OCI-LY1 (cell line): ENCODE data around the gene CHAD.

Experiments used
- H2AFZ ChIP-seq: fragments of 200-600 bp; sonication (generic), shearing (Covaris generic); 2 replicates; pipeline ENCODE4 v1.6.0; 2014; ENCODE audit warnings: antibody characterized with exemption, mild to moderate bottlenecking, low read length
- H3F3A ChIP-seq: fragments of 200-600 bp; sonication (generic), shearing (Covaris generic); 2 replicates; pipeline ENCODE4 v1.6.0; 2014; ENCODE audit warnings: mild to moderate bottlenecking, antibody characterized with exemption, low read length, moderate library complexity; ENCODE audit not compliant: insufficient read depth
- H3K27ac ChIP-seq: fragments of 200-600 bp; sonication (generic); 2 replicates; pipeline ENCODE4 v1.5.1; 2014; ENCODE audit warnings: low read length, mixed run types, mild to moderate bottlenecking, low read depth; ENCODE audit not compliant: poor library complexity, severe bottlenecking
- H3K27me3 ChIP-seq: fragments of 200-600 bp; sonication (generic); 2 replicates; pipeline ENCODE4 v1.6.0; 2014; ENCODE audit warnings: antibody characterized with exemption, mild to moderate bottlenecking, low read length, moderate library complexity; ENCODE audit not compliant: insufficient read depth
- H3K36me3 ChIP-seq: fragments of 200-600 bp; sonication (generic); 2 replicates; pipeline ENCODE4 v1.6.1; 2014; ENCODE audit warnings: mild to moderate bottlenecking, antibody characterized with exemption, low read length, moderate library complexity, mixed read lengths; ENCODE audit not compliant: insufficient read depth
- H3K4me1 ChIP-seq: fragments of 200-600 bp; sonication (generic); 2 replicates; pipeline ENCODE4 v1.5.1; 2014; ENCODE audit warnings: mild to moderate bottlenecking, low read length, moderate library complexity; ENCODE audit not compliant: insufficient read depth, severe bottlenecking
- H3K4me2 ChIP-seq: fragments of 200-600 bp; sonication (generic), shearing (Covaris generic); 2 replicates; pipeline ENCODE4 v1.6.1; 2014; ENCODE audit warnings: low read length
- H3K4me3 ChIP-seq: fragments of 200-600 bp; sonication (generic); 2 replicates; pipeline ENCODE4 v1.5.1; 2014; ENCODE audit warnings: low read length, low read depth, mild to moderate bottlenecking, mixed read lengths; ENCODE audit not compliant: poor library complexity, severe bottlenecking
- H3K79me2 ChIP-seq: fragments of 200-600 bp; shearing (Covaris generic); 2 replicates; pipeline ENCODE4 v1.6.1; 2016; ENCODE audit warnings: mixed run types, low read length, mixed read lengths; ENCODE audit not compliant: insufficient read depth
- H3K9ac ChIP-seq: fragments of 200-600 bp; sonication (generic), shearing (Covaris generic); 2 replicates; pipeline ENCODE4 v1.6.1; 2014; ENCODE audit warnings: mild to moderate bottlenecking, low read length, mixed read lengths
- H3K9me2 ChIP-seq: fragments of 200-600 bp; sonication (generic), shearing (Covaris generic); 2 replicates; pipeline ENCODE4 v1.6.1; 2014; ENCODE audit warnings: low read depth, mild to moderate bottlenecking, low read length, mixed read lengths
- H3K9me3 ChIP-seq: fragments of 200-600 bp; shearing (Covaris generic); 2 replicates; pipeline ENCODE4 v1.6.1; 2014; ENCODE audit warnings: low read length, mixed read lengths
- H4K20me1 ChIP-seq: fragments of 200-600 bp; sonication (generic), shearing (Covaris generic); 2 replicates; pipeline ENCODE4 v1.6.0; 2016; ENCODE audit warnings: mild to moderate bottlenecking, low read length; ENCODE audit not compliant: insufficient read depth
- EZH2 ChIP-seq: fragments of 200-600 bp; sonication (generic), shearing (Covaris generic); IDR thresholded peaks from 2 replicates; pipeline ENCODE4 v1.8.0; 2017; ENCODE audit warnings: borderline replicate concordance, mixed run types, mild to moderate bottlenecking, antibody characterized with exemption, low read length, moderate library complexity, mixed read lengths
- TF ChIP-seq, protein P1 (sequence below): fragments of 200-600 bp; sonication (generic), shearing (Covaris generic); IDR thresholded peaks from 2 replicates; pipeline ENCODE4 v1.5.1; 2017; ENCODE audit warnings: mild to moderate bottlenecking, antibody characterized with exemption, low read length, moderate library complexity, mixed read lengths

The CHAD gene

GRCh38 chr17:50514936-50515702, 46.4 kb upstream of the CHAD start:
- Histone ChIP-seq H3F3A (no peaks in the 10 kb centered on the region), H3K9me2 (no peaks in the 10 kb centered on the region), H3K27ac (no peak overlapping the region), H3K27me3 (peaks cover 4% of the 10 kb centered on the region), H2AFZ (no peak overlapping the region), H3K9me3 (no peaks in the 10 kb centered on the region), H3K4me3 (no peak overlapping the region), H3K36me3 (no peaks in the 10 kb centered on the region), H3K9ac (no peak overlapping the region), H4K20me1 (no peaks in the 10 kb centered on the region), H3K4me2 (no peak overlapping the region), H3K79me2 (no peaks in the 10 kb centered on the region), H3K4me1 (no peaks in the 10 kb centered on the region)
- TF ChIP-seq, protein P1, sequence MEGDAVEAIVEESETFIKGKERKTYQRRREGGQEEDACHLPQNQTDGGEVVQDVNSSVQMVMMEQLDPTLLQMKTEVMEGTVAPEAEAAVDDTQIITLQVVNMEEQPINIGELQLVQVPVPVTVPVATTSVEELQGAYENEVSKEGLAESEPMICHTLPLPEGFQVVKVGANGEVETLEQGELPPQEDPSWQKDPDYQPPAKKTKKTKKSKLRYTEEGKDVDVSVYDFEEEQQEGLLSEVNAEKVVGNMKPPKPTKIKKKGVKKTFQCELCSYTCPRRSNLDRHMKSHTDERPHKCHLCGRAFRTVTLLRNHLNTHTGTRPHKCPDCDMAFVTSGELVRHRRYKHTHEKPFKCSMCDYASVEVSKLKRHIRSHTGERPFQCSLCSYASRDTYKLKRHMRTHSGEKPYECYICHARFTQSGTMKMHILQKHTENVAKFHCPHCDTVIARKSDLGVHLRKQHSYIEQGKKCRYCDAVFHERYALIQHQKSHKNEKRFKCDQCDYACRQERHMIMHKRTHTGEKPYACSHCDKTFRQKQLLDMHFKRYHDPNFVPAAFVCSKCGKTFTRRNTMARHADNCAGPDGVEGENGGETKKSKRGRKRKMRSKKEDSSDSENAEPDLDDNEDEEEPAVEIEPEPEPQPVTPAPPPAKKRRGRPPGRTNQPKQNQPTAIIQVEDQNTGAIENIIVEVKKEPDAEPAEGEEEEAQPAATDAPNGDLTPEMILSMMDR: no peak
- no peak for TF ChIP-seq EZH2

DNA sequence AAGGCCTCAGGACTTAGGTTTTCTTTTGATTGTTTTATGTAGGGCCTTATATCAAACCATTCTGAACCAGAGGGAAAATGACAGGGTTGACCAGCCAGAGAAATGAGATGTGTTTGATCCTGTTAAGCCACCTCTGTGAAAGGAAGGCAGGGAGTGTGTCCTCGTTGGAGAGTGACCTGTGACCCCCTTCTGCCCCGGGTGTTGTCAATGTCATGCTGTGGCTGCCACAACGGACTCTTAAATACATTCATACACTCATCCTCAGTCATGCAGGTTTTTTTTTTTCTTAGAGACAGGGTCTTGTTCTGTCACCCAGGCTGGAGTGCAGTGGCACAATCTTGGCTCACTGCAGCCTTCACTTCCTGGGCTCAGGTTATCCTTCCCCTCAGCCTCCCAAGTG, 45.7 kb upstream of the CHAD start:
- H3K9me2 ChIP-seq: no peaks in the 10 kb centered on the region
- H3K4me2 ChIP-seq: no peak overlapping the region
- H4K20me1 ChIP-seq: no peaks in the 10 kb centered on the region
- no peak overlapping the region for H2AFZ ChIP-seq
- H3K27ac ChIP-seq: no peak overlapping the region
- H3K9ac ChIP-seq: no peak overlapping the region
- no peak overlapping the region for H3K4me3 ChIP-seq
- H3K36me3 ChIP-seq: no peaks in the 10 kb centered on the region
- H3F3A ChIP-seq: no peaks in the 10 kb centered on the region
- TF ChIP-seq, protein P1: no peak
- TF ChIP-seq EZH2: no peak
- no peaks in the 10 kb centered on the region for H3K4me1 ChIP-seq
- no peaks in the 10 kb centered on the region for H3K79me2 ChIP-seq
- H3K9me3 ChIP-seq: no peaks in the 10 kb centered on the region
- H3K27me3 ChIP-seq: peaks cover 4% of the 10 kb centered on the region

- H3K9me3 ChIP-seq: no peaks in the 10 kb centered on the region
- no peaks in the 10 kb centered on the region for H4K20me1 ChIP-seq
- peaks cover 4% of the 10 kb centered on the region for H3K27me3 ChIP-seq
- no peak overlapping the region for H3K4me2 ChIP-seq
- no peak overlapping the region for H3K9ac ChIP-seq
- no peaks in the 10 kb centered on the region for H3F3A ChIP-seq
- no peaks in the 10 kb centered on the region for H3K79me2 ChIP-seq
- no peaks in the 10 kb centered on the region for H3K9me2 ChIP-seq
- H3K36me3 ChIP-seq: no peaks in the 10 kb centered on the region
- H3K27ac ChIP-seq: no peak overlapping the region
- no peak overlapping the region for H2AFZ ChIP-seq
- H3K4me1 ChIP-seq: peaks cover 4% of the 10 kb centered on the region
- H3K4me3 ChIP-seq: no peak overlapping the region
- TF ChIP-seq EZH2: no peak
- TF ChIP-seq, protein P1: no peak
Observed at GRCh38 chr17:50513495-50513894, 44.8 kb upstream of the CHAD start.
